Measurements from ENCODE around the gene DNAJC5. TPM values are rescaled to one million over a fixed set of nuclear protein-coding genes. Genes with fewer than 3 reads are reported as not detected.

Gene DNAJC5
- total and polyA plus RNA-seq, 2 of the 8 experiments (the other 6 are each of a cell fraction or from before 2014, with no cell fraction given) = 19.2 to 31.2 TPM

GRCh38 chr20:63961664-63962425 lies 66.9 kb downstream of the DNAJC5 start:
- no peak for DNase-seq (ENCODE audit: low read depth in 1 of 2, low spot score in 2 of 2)

More at GRCh38 chr20:63961664-63962425, 66.9 kb downstream of the DNAJC5 start:
- no peaks in the 10 kb centered on the region for H3K27me3 ChIP-seq (replicated peaks in 1 of 4; ENCODE audit: control insufficient read depth in 3 of 4, extremely low read depth in 1 of 4, insufficient read depth in 3 of 4, low read length in 3 of 4)
- peaks cover 25 to 34% of the 10 kb centered on the region in 2 experiments for H3K9me3 ChIP-seq (ENCODE audit: insufficient read depth in 2 of 2, low read depth in 1 of 2, low read length in 1 of 2)
- no peak overlapping the region for H2BK12ac ChIP-seq (ENCODE audit: low read depth, low read length)
- no peak overlapping the region for H3K23ac ChIP-seq (ENCODE audit: insufficient read length)
- FAIRE-seq = no peak
- ChIA-PET CTCF (ENCODE audit: partially characterized antibody) (interaction anchor here (0.7 to 3.7 kb wide), 3 partner anchors 12 to 489 kb away, joined by 3 to 13 read pairs (median 3); partner anchors contain the start of gene PRPF6), POLR2A (ENCODE audit: partially characterized antibody) (interaction anchor here (0.9 to 1.5 kb wide), 5 partner anchors 10 to 96 kb away, joined by 3 to 5 read pairs (median 3); partner anchors contain the start of genes PRPF6 and TPD52L2)
- H4K20me1 ChIP-seq (replicated peaks in 1 of 2; ENCODE audit: control insufficient read depth in 1 of 2, insufficient read depth in 2 of 2, low read length in 2 of 2) = peaks cover 0 to 2% of the 10 kb centered on the region in 2 experiments
- no peak overlapping the region for H3K4me2 ChIP-seq (ENCODE audit: insufficient read depth in 1 of 2, low read depth in 2 of 2, low read length in 2 of 2)
- no peak overlapping the region for H4K8ac ChIP-seq (ENCODE audit: extremely low read depth, insufficient read depth, low read length)
- no peaks in the 10 kb centered on the region for H3K79me2 ChIP-seq (ENCODE audit: control insufficient read depth in 1 of 2, insufficient read depth in 2 of 2, low read length in 2 of 2)
- no peak overlapping the region for H2BK20ac ChIP-seq (ENCODE audit: low read length)
- no peak overlapping the region for H3K18ac ChIP-seq (ENCODE audit: extremely low read depth, low read length)
- no peak overlapping the region for H3K9ac ChIP-seq (replicated peaks in 1 of 4; ENCODE audit: extremely low read depth in 1 of 4, low read depth in 3 of 4, low read length in 3 of 4)
- TF ChIP-seq ZNF274 (IDR thresholded peaks at IDR 0.05; ENCODE audit: borderline replicate concordance, extremely low read depth, low read length) = no peak
- TF ChIP-seq RBBP5 (IDR thresholded peaks at IDR 0.05; ENCODE audit: borderline replicate concordance, low read depth, low read length) = no peak
- TF ChIP-seq NANOG (IDR thresholded peaks at IDR 0.05; ENCODE audit: insufficient read depth, low read depth, low read length, poor library complexity, severe bottlenecking) = no peak
- TF ChIP-seq POU5F1 (IDR thresholded peaks at IDR 0.05; ENCODE audit: low read depth, low read length) = no peak
- TF ChIP-seq KDM1A (IDR thresholded peaks at IDR 0.05; ENCODE audit: borderline replicate concordance, low read length) = no peak
- no peak for TF ChIP-seq POLR2A (IDR thresholded peaks at IDR 0.05; ENCODE audit: control extremely low read depth in 1 of 2, low read depth in 2 of 2, low read length in 2 of 2)
- no peak for TF ChIP-seq CBX8 (IDR thresholded peaks at IDR 0.05; ENCODE audit: borderline replicate concordance, low read depth, low read length)
- H2AFZ ChIP-seq (ENCODE audit: low read length) = no peak overlapping the region
- H3K23me2 ChIP-seq (ENCODE audit: low read depth, low read length) = peaks cover 4% of the 10 kb centered on the region; the same call in 1 of the 2 replicates
- H3K4me1 ChIP-seq (replicated peaks in 1 of 4; ENCODE audit: control insufficient read depth in 3 of 4, insufficient read depth in 4 of 4, low read length in 3 of 4) = peaks cover 0 to 19% (median 12%) of the 10 kb centered on the region in 4 experiments; a peak in 6 of 7 replicates
- H3K4me3 ChIP-seq (ENCODE audit: extremely low read depth in 1 of 4, insufficient read depth in 2 of 4, low read depth in 3 of 4, low read length in 4 of 4) = no peak overlapping the region
- peaks cover 20 to 52% (median 41%) of the 10 kb centered on the region in 4 experiments; a peak in 6 of 8 replicates for H3K36me3 ChIP-seq (ENCODE audit: control insufficient read depth in 2 of 4, insufficient read depth in 4 of 4, low read length in 3 of 4)
- H3K79me1 ChIP-seq (ENCODE audit: low read depth, low read length) = no peaks in the 10 kb centered on the region
- no peak overlapping the region for H2BK5ac ChIP-seq (ENCODE audit: low read depth, low read length)
- WGBS, 2 experiments (ENCODE audit: extremely low coverage in 1 of 2, insufficient coverage in 1 of 2, insufficient read length in 1 of 2, insufficient replicate concordance in 2 of 2, low coverage in 1 of 2, low lambda C conversion rate in 2 of 2, missing lambda C conversion rate in 1 of 2) = 93% methylated on average over 26 of the region's 26 CpGs; no CpG with 5 or more reads in 1 of the 2 experiments
- H3K4ac ChIP-seq (replicated peaks; ENCODE audit: insufficient read length, low read depth, low read length) = no peak overlapping the region
- no peak overlapping the region for H4K5ac ChIP-seq (ENCODE audit: insufficient read length, low read depth, low read length)
- H3K14ac ChIP-seq (ENCODE audit: insufficient read length) = no peak overlapping the region
- H2BK15ac ChIP-seq (ENCODE audit: low read length) = no peak overlapping the region
- no peak overlapping the region for H3K56ac ChIP-seq (replicated peaks; ENCODE audit: insufficient read length, low read depth, low read length)
- no peak overlapping the region for H4K91ac ChIP-seq (replicated peaks; ENCODE audit: insufficient read length, low read length)
- H2BK120ac ChIP-seq (replicated peaks; ENCODE audit: low read depth, low read length) = no peak overlapping the region
- H3K27ac ChIP-seq (ENCODE audit: low read depth, low read length) = no peak overlapping the region
- H2AK5ac ChIP-seq (ENCODE audit: low read depth, low read length) = no peak overlapping the region

Measured in H1 (cell line).